Stomach (tissue), 9 donors: ENCODE data around the gene TENM3. TPM values are rescaled to one million over a fixed set of nuclear protein-coding genes. Genes with fewer than 3 reads are reported as not detected.

ENCODE experiments used
- DNase-seq, 2 donors: peaks; one replicate each; pipeline versions ENCODE4 v3.0.0 to v3.0.0-alpha.2; 2013 to 2019
- H3K27ac ChIP-seq, 5 donors: fragments of 200-600 bp in 4 of 5; sonication (generic) in 4 of 5; one replicate each; pipeline ENCODE4 v1.5.1; 2013 to 2019; ENCODE audit warnings: mild to moderate bottlenecking in 1 of 5, moderate library complexity in 1 of 5
- H3K27me3 ChIP-seq, 3 donors: fragments of 200-600 bp; sonication (generic); one replicate each; pipeline ENCODE4 v1.5.1; 2017 to 2019; ENCODE audit warnings: mixed run types in 1 of 3
- H3K36me3 ChIP-seq, 4 donors: fragments of 200-600 bp; sonication (generic); 1 replicate in 3 of 4; 2 replicates in 1 of 4; pipeline ENCODE4 v1.5.1; 2016 to 2019
- H3K4me1 ChIP-seq, 4 donors: fragments of 200-600 bp; sonication (generic); one replicate each; pipeline ENCODE4 v1.5.1; 2016 to 2019
- H3K4me3 ChIP-seq, 4 donors: fragments of 200-600 bp; sonication (generic) in 3 of 4; one replicate each; pipeline ENCODE4 v1.5.1; 2016 to 2019; ENCODE audit warnings: mild to moderate bottlenecking in 1 of 4
- H3K9me3 ChIP-seq, 4 donors: fragments of 200-600 bp; sonication (generic); one replicate each; pipeline ENCODE4 v1.5.1; 2016 to 2019
- EP300 ChIP-seq: sonication (generic); formaldehyde crosslinking; IDR thresholded peaks from one replicate; pipeline ENCODE4 v1.6.1; 2017; ENCODE audit warnings: antibody characterized with exemption
- POLR2A ChIP-seq, 4 donors: fragments of 450-650 bp; IDR thresholded peaks; one replicate each; pipeline ENCODE4 v1.6.1; 2016; ENCODE audit warnings: antibody characterized with exemption in 4 of 4, control low read depth in 2 of 4, mild to moderate bottlenecking in 1 of 4, moderate library complexity in 1 of 4
- POLR2AphosphoS5 ChIP-seq, 3 donors: sonication (generic); formaldehyde crosslinking; IDR thresholded peaks; one replicate each; pipeline ENCODE4 v1.6.1; 2016; ENCODE audit warnings: antibody characterized with exemption in 3 of 3
- WGBS, 5 donors: extraction: QIAGEN DNeasy Blood & Tissue Kit in 3 of 5; methylation state at CpG; one replicate each; pipeline versions ENCODE4 v1.1.5 to v1.1.7; 2013 to 2018; 5-methylcytosine and 5-hydroxymethylcytosine counted together
- intact Hi-C: fragments of 100-400 bp; cut with DNase I; formaldehyde crosslinking; loops from one replicate; pipeline ENCODE4 v1.15.1; 2023; ENCODE audit warnings: low total_unique reads
- polyA plus RNA-seq, 3 donors: library from polyadenylated mRNA; stranded (reverse); fragments of 200-250 nt; gene quantifications; one replicate each; pipeline ENCODE4 v1.2.3, GENCODE V29; 2013
- total RNA-seq, 5 donors: library from RNA; depleted of rRNA; stranded (reverse); fragments of >200 nt; gene quantifications; one replicate each; pipeline versions ENCODE4 v1.1.0 to v1.2.3, GENCODE V29; 2014 to 2016
- TF ChIP-seq, protein P1 (sequence below), 7 experiments: fragments of 450-650 bp in 4 of 7; fragments of 200-600 bp in 3 of 7; sonication (generic) in 3 of 7; IDR thresholded peaks; one replicate each; pipeline ENCODE4 v1.5.1; 2016 to 2019; ENCODE audit warnings: antibody characterized with exemption in 7 of 7, control low read depth in 2 of 7, mild to moderate bottlenecking in 1 of 7
- donor health status: healthy with polysubstance abuse.
- donor health status: Bipolar disorder and iron deficiency.
- donor health status: healthy.

The TENM3 gene
- total and polyA plus RNA-seq, 8 donors, result under 0.01 to 8.3 (median 0.44) TPM

DNA sequence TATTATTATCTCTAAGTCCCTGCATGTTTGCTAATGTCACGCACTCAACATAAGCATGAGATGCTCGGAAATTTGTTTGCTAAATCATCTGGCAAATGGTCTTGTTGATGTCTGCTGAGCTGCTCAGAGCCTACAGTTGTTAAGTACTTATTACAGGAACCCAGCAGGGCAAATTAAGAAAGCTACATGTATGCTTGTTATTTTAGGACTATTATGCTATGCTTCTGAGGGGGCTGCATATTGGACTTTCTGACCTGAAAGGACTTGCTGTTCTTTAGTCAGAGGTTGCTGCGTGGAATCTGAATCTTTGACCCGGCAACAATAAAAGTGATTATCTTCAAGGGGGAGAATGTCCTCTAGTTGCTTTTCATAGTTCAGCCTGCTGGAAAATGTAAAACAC, 36.3 kb upstream of the TENM3 start:
- H3K36me3 ChIP-seq, result no peaks in the 10 kb centered on the region
- H3K9me3 ChIP-seq, result no peaks in the 10 kb centered on the region
- 43 to 57% (median 45%) methylated on average over 4 of the region's 4 CpGs for WGBS, 5 donors
- H3K4me1 ChIP-seq, result peaks cover 0 to 7% (median 0%) of the 10 kb centered on the region in 4 donors
- H3K27ac ChIP-seq, result no peak overlapping the region
- DNase-seq, result no peak
- intact Hi-C loops, result no loop called here
- no peak for TF ChIP-seq EP300
- TF ChIP-seq POLR2AphosphoS5 (IDR thresholded peaks at IDR 0.05), result no peak
- TF ChIP-seq, protein P1, sequence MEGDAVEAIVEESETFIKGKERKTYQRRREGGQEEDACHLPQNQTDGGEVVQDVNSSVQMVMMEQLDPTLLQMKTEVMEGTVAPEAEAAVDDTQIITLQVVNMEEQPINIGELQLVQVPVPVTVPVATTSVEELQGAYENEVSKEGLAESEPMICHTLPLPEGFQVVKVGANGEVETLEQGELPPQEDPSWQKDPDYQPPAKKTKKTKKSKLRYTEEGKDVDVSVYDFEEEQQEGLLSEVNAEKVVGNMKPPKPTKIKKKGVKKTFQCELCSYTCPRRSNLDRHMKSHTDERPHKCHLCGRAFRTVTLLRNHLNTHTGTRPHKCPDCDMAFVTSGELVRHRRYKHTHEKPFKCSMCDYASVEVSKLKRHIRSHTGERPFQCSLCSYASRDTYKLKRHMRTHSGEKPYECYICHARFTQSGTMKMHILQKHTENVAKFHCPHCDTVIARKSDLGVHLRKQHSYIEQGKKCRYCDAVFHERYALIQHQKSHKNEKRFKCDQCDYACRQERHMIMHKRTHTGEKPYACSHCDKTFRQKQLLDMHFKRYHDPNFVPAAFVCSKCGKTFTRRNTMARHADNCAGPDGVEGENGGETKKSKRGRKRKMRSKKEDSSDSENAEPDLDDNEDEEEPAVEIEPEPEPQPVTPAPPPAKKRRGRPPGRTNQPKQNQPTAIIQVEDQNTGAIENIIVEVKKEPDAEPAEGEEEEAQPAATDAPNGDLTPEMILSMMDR (IDR thresholded peaks at IDR 0.05), result no peak
- TF ChIP-seq POLR2A (IDR thresholded peaks at IDR 0.05), result no peak
- no peak overlapping the region for H3K4me3 ChIP-seq
- no peaks in the 10 kb centered on the region for H3K27me3 ChIP-seq

DNA sequence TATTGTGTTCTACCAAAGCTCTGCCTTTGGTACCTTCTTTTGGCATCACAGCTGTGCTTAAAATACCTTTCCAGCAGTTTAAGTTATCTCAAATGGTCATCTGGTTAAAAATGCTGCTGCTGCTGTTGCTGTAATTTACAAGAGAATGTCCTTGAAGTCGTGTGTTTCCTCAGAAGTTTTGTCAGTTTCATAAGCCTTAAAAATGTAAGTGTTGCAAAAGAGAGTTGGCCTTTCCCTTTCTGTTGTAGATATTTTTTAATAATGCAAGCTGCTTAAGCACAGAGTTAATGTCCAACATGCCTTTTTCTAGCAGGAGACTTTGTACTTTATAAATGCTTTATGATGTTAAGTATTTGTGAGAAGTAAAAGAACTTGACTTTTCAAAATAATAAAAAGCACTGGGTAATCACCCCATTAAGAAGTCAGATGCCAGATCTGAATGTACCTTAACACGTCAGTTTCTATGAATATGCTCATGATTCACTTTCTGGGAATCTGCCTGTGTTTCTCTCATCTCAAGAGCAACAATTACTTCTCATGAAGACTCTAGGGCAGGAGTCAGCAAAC, 35.3 kb upstream of the TENM3 start:
- intact Hi-C loops, result no loop called here
- H3K27ac ChIP-seq, result no peak overlapping the region
- 18 to 34% (median 27%) methylated on average over 2 of the region's 2 CpGs for WGBS, 5 donors

DNA sequence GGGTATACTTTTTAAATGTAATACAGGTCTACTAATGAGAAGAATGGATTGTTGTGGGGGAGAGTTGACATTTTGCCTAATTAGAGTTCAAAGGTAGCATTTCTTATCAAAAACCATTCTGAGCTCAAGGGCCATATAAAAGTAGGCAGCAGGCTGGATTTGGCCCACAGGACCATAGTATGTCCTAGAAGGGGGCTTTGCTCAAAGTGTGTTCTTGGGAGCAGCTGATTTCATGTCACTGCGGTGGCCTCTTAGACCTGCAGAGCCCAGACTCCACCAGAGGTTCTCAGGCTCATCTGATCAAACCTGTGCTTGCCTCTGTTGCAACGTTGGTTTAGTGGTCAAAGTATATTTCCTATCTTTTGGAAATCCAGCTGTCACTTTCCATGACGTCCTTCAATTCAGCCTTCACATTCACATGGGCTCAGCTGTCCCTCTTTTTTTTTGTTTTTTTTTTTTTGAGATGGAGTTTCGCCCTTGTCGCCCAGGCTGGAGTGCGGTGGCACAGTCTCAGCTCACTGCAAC, 34.6 kb upstream of the TENM3 start:
- TF ChIP-seq POLR2AphosphoS5 (IDR thresholded peaks at IDR 0.05), result no peak
- TF ChIP-seq POLR2A (IDR thresholded peaks at IDR 0.05), result no peak
- no peak for TF ChIP-seq EP300
- TF ChIP-seq, protein P1 (IDR thresholded peaks at IDR 0.05), result no peak
- intact Hi-C loops, result no loop called here
- DNase-seq, result no peak
- Histone ChIP-seq H3K9me3 (no peaks in the 10 kb centered on the region), H3K4me3 (no peak overlapping the region), H3K4me1 (peaks cover 0 to 7% (median 0%) of the 10 kb centered on the region in 4 donors), H3K36me3 (no peaks in the 10 kb centered on the region), H3K27me3 (no peaks in the 10 kb centered on the region), H3K27ac (no peak overlapping the region)
- WGBS, 5 donors, result 84 to 89% (median 87%) methylated on average over 6 of the region's 6 CpGs

More for the DNA sequence above, 35.3 kb upstream of the TENM3 start:
- peak in 1 of 2 donors; percentile 46 for DNase-seq
- Histone ChIP-seq H3K27me3 (no peaks in the 10 kb centered on the region), H3K4me3 (no peak overlapping the region), H3K36me3 (no peaks in the 10 kb centered on the region), H3K4me1 (peaks cover 0 to 7% (median 0%) of the 10 kb centered on the region in 4 donors), H3K9me3 (no peaks in the 10 kb centered on the region)
- no peak for TF ChIP-seq EP300
- TF ChIP-seq POLR2A (IDR thresholded peaks at IDR 0.05), result no peak
- no peak for TF ChIP-seq POLR2AphosphoS5 (IDR thresholded peaks at IDR 0.05)
- TF ChIP-seq, protein P1 (IDR thresholded peaks at IDR 0.05), result no peak

DNA sequence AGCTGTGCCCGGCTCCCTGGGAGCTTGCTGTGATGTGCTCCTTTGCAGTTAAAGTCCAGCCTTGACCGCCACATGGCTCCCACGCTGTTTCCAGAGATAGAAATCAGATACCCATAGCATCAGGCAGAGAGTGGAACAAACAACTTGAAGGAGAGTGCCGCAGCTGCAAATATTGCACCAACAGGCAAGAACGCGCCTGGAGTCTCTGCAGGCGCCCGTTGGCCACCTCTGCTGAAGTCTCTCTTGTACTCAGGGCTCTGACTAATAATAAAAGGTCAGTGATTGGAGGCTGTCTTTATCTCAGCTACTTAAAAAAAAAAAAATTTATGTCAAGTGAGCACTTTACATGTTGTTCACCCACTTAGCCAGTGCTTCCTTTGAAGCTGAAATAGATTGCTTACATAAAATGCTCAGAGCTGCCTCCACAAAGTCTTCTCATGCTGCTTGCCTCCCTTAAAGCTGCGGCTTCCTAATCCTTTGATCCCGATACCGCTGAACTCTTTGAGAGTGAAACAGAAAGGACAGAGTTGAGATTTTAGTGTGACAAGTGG, 30.9 kb upstream of the TENM3 start:
- 54 to 67% (median 56%) methylated on average over 11 of the region's 11 CpGs for WGBS, 5 donors
- intact Hi-C loops, result no loop called here
- Histone ChIP-seq H3K9me3 (no peaks in the 10 kb centered on the region), H3K4me3 (no peak overlapping the region), H3K36me3 (no peaks in the 10 kb centered on the region), H3K4me1 (peaks cover 0 to 7% (median 0%) of the 10 kb centered on the region in 4 donors), H3K27me3 (no peaks in the 10 kb centered on the region), H3K27ac (no peak overlapping the region)
- TF ChIP-seq, protein P1 (IDR thresholded peaks at IDR 0.05), result no peak
- TF ChIP-seq EP300, result no peak
- TF ChIP-seq POLR2A (IDR thresholded peaks at IDR 0.05), result no peak
- no peak for TF ChIP-seq POLR2AphosphoS5 (IDR thresholded peaks at IDR 0.05)
- DNase-seq, result peak in 1 of 2 donors; percentile 17
